ENCODE results near the gene NAA15. TPM values are rescaled to one million over a fixed set of nuclear protein-coding genes. Genes with fewer than 3 reads are reported as not detected.

The NAA15 gene
- total RNA-seq, 2 donors from 2014 or later = 32.4 to 55.5 TPM

DNA sequence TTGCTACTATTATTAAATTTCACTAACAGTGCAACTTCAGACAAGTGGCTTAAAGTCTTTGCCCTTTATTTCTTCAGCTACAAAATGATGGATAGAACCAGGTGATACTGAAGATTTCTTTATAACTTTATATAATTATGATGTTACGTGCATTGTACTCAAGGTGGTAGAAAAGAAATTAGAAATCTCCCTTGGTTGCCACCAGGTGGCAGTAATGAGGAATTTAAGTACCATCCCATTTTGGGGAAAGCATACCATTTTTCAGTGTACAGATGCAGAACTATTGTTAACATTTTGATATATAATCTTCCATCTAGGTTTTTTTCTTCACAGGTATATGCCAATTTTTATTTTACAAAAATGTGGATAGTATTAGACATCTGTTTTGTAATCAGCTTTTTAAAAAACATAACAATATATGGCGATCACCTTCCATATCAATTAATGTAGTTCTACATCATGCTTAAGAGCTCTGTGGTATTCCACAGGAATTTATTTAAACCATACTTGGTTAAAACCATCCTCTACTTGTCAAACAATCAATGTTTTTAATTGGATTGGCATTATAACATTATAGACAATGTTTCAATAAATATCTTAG is 114.9 kb downstream of the NAA15 start:
- TF ChIP-seq, protein P1, sequence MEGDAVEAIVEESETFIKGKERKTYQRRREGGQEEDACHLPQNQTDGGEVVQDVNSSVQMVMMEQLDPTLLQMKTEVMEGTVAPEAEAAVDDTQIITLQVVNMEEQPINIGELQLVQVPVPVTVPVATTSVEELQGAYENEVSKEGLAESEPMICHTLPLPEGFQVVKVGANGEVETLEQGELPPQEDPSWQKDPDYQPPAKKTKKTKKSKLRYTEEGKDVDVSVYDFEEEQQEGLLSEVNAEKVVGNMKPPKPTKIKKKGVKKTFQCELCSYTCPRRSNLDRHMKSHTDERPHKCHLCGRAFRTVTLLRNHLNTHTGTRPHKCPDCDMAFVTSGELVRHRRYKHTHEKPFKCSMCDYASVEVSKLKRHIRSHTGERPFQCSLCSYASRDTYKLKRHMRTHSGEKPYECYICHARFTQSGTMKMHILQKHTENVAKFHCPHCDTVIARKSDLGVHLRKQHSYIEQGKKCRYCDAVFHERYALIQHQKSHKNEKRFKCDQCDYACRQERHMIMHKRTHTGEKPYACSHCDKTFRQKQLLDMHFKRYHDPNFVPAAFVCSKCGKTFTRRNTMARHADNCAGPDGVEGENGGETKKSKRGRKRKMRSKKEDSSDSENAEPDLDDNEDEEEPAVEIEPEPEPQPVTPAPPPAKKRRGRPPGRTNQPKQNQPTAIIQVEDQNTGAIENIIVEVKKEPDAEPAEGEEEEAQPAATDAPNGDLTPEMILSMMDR (IDR thresholded peaks at IDR 0.05) = peak; percentile 65
- no peaks in the 10 kb centered on the region for H3K36me3 ChIP-seq
- no peak for DNase-seq
- no peaks in the 10 kb centered on the region for H3K27me3 ChIP-seq
- H3K4me1 ChIP-seq = no peaks in the 10 kb centered on the region
- H3K9ac ChIP-seq (ENCODE audit: low read depth in 2 of 2, low read length in 2 of 2) = no peak overlapping the region
- no peak overlapping the region for H3K27ac ChIP-seq
- no peaks in the 10 kb centered on the region for H3K9me3 ChIP-seq
- intact Hi-C loops (cut with DNase I) = loop anchor here (10.0 kb wide), 1 partner anchor 109 kb away; no protein-coding TSS in a partner anchor
- no peak overlapping the region for H3K4me3 ChIP-seq

DNA sequence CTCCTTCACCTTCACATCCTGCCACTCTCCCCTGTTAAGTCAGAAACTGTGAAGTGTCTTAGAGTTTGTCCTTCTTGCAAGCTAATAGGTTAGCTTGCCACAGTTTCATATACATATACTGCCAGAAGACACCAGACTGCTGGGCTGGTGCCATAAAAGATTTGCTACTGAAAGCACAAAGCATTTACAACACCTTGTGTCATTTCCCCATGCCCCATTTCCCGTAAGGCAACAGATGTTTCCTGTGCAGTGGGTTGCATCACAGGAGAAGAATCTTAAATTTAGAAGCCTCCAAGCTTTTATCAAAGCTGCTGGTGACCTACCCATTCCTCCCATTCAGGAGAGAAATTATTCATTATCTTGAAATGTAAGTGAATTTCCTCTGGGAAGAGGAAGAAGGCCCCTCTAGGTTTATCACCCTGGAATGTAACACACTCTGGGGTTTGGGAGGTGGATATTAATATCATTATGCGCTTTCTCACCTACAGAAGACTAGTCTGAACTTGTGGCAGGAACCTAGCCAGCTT is 118.1 kb downstream of the NAA15 start:
- Histone ChIP-seq H3K4me3 (no peak overlapping the region), H3K27ac (no peak overlapping the region), H3K9me3 (no peaks in the 10 kb centered on the region), H3K9ac (ENCODE audit: low read depth in 2 of 2, low read length in 2 of 2) (no peak overlapping the region), H3K4me1 (no peaks in the 10 kb centered on the region), H3K36me3 (no peaks in the 10 kb centered on the region), H3K27me3 (no peaks in the 10 kb centered on the region)
- TF ChIP-seq, protein P1 (IDR thresholded peaks at IDR 0.05) = no peak
- intact Hi-C loops (cut with DNase I) = loop anchor here (10.0 kb wide), 1 partner anchor 105 kb away; no protein-coding TSS in a partner anchor
- peak; percentile 36 for DNase-seq

DNA sequence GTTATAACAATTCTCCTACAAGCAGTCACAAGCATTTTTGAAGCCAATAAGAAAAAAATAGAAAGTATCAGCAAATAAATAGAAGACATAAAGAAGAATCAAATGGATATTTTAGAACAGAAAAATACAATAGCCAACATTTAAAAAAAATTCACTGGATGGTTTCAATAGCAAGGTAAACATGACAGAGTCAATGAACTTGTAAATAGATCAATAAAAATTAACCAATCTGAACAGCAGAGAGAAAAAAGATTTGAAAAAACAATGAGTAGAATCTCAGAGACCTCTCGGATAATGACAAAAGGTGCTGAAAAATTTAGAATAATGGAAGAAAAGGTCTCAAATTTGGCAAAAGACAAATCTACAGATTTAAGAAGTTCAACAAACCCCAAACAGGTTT is 119.3 kb downstream of the NAA15 start:
- no peak overlapping the region for H3K4me3 ChIP-seq
- no peak for DNase-seq
- intact Hi-C loops (cut with DNase I) = no loop called here
- H3K9me3 ChIP-seq = no peaks in the 10 kb centered on the region
- H3K27me3 ChIP-seq = no peaks in the 10 kb centered on the region
- no peak overlapping the region for H3K9ac ChIP-seq (ENCODE audit: low read depth in 2 of 2, low read length in 2 of 2)
- TF ChIP-seq, protein P1 (IDR thresholded peaks at IDR 0.05) = no peak
- no peaks in the 10 kb centered on the region for H3K36me3 ChIP-seq
- H3K27ac ChIP-seq = no peak overlapping the region
- no peaks in the 10 kb centered on the region for H3K4me1 ChIP-seq

DNA sequence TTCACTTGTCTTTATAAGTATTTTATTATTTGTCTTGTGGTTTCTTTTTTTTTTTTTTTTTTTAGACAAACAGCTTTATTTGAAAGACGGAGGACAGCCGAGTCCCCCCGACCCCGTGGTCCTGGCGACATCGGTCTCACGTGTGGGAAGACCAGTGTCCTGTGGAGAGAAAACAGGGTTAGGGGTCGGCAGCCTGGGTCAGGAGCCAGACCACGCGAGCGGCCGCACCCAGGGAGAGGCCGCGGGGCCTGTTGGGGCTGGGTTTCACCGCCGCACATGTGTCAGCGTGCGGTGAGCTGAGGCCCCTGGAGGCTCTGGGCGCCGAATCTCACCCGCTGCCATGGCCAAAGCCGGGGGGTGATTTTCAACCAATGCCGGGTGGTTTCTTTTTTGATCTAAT is 134.8 kb downstream of the NAA15 start:
- Histone ChIP-seq H3K27ac (no peak overlapping the region), H3K27me3 (no peaks in the 10 kb centered on the region), H3K4me3 (no peak overlapping the region), H3K9ac (ENCODE audit: low read depth in 2 of 2, low read length in 2 of 2) (no peak overlapping the region), H3K4me1 (no peaks in the 10 kb centered on the region), H3K36me3 (no peaks in the 10 kb centered on the region), H3K9me3 (no peaks in the 10 kb centered on the region)
- DNase-seq = no peak
- intact Hi-C loops (cut with DNase I) = no loop called here
- TF ChIP-seq, protein P1 (IDR thresholded peaks at IDR 0.05) = no peak

DNA sequence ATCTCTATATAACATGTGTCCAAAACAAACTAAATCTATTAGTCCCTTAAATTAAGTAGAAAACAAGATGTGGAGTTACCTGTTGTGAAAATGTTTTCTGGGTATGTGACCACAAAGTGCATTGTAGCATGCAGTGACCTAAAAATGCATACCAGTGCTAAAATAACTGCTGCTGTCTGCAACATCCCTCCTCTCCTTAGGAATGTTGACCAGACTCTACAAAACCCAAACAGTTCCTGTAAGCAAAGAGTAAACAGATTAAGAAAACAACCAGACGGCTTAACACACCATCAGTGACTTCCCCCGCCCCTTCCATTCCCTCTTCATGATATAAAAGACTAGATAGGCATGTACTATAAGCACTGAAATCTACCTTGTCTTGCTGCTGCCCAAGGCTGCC is 136.8 kb downstream of the NAA15 start:
- Histone ChIP-seq H3K27me3 (no peaks in the 10 kb centered on the region), H3K9ac (ENCODE audit: low read depth in 2 of 2, low read length in 2 of 2) (no peak overlapping the region), H3K36me3 (no peaks in the 10 kb centered on the region), H3K9me3 (no peaks in the 10 kb centered on the region), H3K27ac (no peak overlapping the region), H3K4me3 (no peak overlapping the region), H3K4me1 (no peaks in the 10 kb centered on the region)
- no peak for DNase-seq
- intact Hi-C loops (cut with DNase I) = no loop called here
- TF ChIP-seq, protein P1 (IDR thresholded peaks at IDR 0.05) = no peak
